HG02588 (cell line): ENCODE data around the gene ANKRD33B.
A peak's percentile ranks its signal among the peaks of the same experiment; 100 is the strongest.

Source experiments
- ATAC-seq: cut with Tn5 transposase; IDR thresholded peaks from one replicate; pipeline ENCODE4 v1.9.1; 2021; ENCODE audit warnings: mild to moderate bottlenecking, moderate library complexity; ENCODE audit not compliant: unreplicated experiment

The ANKRD33B gene

GRCh38 chr5:10688651-10689171 lies 124.8 kb downstream of the ANKRD33B start:
- no peak for ATAC-seq

- no peak for ATAC-seq
Measured at GRCh38 chr5:10689391-10690081, 125.7 kb downstream of the ANKRD33B start.

- no peak for ATAC-seq
Measured at GRCh38 chr5:10690460-10691440, 126.9 kb downstream of the ANKRD33B start.

GRCh38 chr5:10691826-10692785 lies 128.2 kb downstream of the ANKRD33B start:
- ATAC-seq = no peak

GRCh38 chr5:10695055-10695649 lies 131.3 kb downstream of the ANKRD33B start:
- ATAC-seq = peak; percentile 38

- ATAC-seq = no peak
Measured at GRCh38 chr5:10695759-10696543, 132.1 kb downstream of the ANKRD33B start.

- ATAC-seq = peak; percentile 54
Measured at GRCh38 chr5:10699281-10699874, 135.5 kb downstream of the ANKRD33B start.

GRCh38 chr5:10699987-10700386 lies 136.1 kb downstream of the ANKRD33B start:
- peak; percentile 57 for ATAC-seq

GRCh38 chr5:10700516-10700915 lies 136.6 kb downstream of the ANKRD33B start:
- peak; percentile 1 for ATAC-seq

GRCh38 chr5:10701567-10702039 lies 137.7 kb downstream of the ANKRD33B start:
- no peak for ATAC-seq

- ATAC-seq = no peak
Measured at GRCh38 chr5:10702040-10702629, 138.3 kb downstream of the ANKRD33B start.

- ATAC-seq = no peak
Measured at GRCh38 chr5:10702911-10703491, 139.1 kb downstream of the ANKRD33B start.

GRCh38 chr5:10703676-10704075 lies 139.8 kb downstream of the ANKRD33B start:
- ATAC-seq = no peak

- ATAC-seq = no peak
Measured at GRCh38 chr5:10704949-10705621, 141.2 kb downstream of the ANKRD33B start.

GRCh38 chr5:10705747-10706146 lies 141.9 kb downstream of the ANKRD33B start:
- no peak for ATAC-seq

GRCh38 chr5:10706326-10706725 lies 142.5 kb downstream of the ANKRD33B start:
- no peak for ATAC-seq
